Prostate gland (tissue), 2 donors: ENCODE measurements around the gene SHROOM2.

ENCODE experiments used
- POLR2A ChIP-seq: fragments of 450-650 bp; IDR thresholded peaks from one replicate; pipeline ENCODE4 v1.6.1; 2016; ENCODE audit warnings: antibody characterized with exemption, mild to moderate bottlenecking
- POLR2AphosphoS5 ChIP-seq: sonication (generic); formaldehyde crosslinking; IDR thresholded peaks from one replicate; pipeline ENCODE4 v1.6.1; 2017; ENCODE audit warnings: antibody characterized with exemption
- TF ChIP-seq, protein P1 (sequence below), 4 experiments: fragments of 200-600 bp in 2 of 4; fragments of 450-650 bp in 2 of 4; sonication (generic) in 2 of 4; IDR thresholded peaks; 1 replicate in 3 of 4; 2 replicates in 1 of 4; pipeline ENCODE4 v1.5.1; 2016 to 2019; ENCODE audit warnings: antibody characterized with exemption in 4 of 4, mild to moderate bottlenecking in 2 of 4, moderate library complexity in 2 of 4

DNA sequence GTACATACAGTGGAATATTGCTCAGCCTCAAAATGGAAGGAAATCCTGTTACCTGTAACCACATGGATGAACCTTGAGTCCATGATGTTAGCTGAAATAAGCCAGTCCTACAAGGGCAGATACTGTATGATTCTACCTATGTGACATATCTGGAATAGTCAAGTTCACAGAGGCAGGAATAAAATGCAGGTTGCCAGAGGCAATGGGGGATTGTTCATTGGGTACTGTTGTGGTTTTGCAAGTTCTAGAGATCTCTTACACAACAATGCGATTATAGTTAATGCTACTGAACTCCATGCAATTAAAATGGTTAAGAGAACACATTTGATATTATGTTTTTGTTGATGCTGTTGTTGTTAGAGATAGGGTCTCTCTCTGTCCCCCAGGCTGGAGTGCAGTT, 74.6 kb downstream of the SHROOM2 start:
- TF ChIP-seq, protein P1, sequence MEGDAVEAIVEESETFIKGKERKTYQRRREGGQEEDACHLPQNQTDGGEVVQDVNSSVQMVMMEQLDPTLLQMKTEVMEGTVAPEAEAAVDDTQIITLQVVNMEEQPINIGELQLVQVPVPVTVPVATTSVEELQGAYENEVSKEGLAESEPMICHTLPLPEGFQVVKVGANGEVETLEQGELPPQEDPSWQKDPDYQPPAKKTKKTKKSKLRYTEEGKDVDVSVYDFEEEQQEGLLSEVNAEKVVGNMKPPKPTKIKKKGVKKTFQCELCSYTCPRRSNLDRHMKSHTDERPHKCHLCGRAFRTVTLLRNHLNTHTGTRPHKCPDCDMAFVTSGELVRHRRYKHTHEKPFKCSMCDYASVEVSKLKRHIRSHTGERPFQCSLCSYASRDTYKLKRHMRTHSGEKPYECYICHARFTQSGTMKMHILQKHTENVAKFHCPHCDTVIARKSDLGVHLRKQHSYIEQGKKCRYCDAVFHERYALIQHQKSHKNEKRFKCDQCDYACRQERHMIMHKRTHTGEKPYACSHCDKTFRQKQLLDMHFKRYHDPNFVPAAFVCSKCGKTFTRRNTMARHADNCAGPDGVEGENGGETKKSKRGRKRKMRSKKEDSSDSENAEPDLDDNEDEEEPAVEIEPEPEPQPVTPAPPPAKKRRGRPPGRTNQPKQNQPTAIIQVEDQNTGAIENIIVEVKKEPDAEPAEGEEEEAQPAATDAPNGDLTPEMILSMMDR (IDR thresholded peaks at IDR 0.05) = no peak
- TF ChIP-seq POLR2A = no peak
- no peak for TF ChIP-seq POLR2AphosphoS5
